Astrocyte of the cerebellum (primary cell): Measurements from ENCODE around the gene SETD1B.

Experiments
- DNase-seq: peaks from one replicate; pipeline ENCODE4 v3.0.0-alpha.2; 2011; ENCODE audit warnings: low read depth
- H3K4me3 ChIP-seq: 2 replicates; pipeline ENCODE4 v1.5.1; 2011; ENCODE audit warnings: mild to moderate bottlenecking, low read depth, low read length, moderate library complexity
- in situ Hi-C: cut with HindIII; loops from 2 replicates; pipeline ENCODE4 v1.10.0; 2017; ENCODE audit warnings: low sequenced_read_pairs
- TF ChIP-seq, protein P1 (sequence below): IDR thresholded peaks from 2 replicates; pipeline ENCODE4 v1.5.1; 2012; ENCODE audit warnings: low read length, low read depth, moderate library complexity, mild to moderate bottlenecking; ENCODE audit errors: missing control alignments

SETD1B gene

GRCh38 chr12:121813951-121814350 lies 10.1 kb downstream of the SETD1B start:
- in situ Hi-C loops, result no loop called here
- TF ChIP-seq, protein P1, sequence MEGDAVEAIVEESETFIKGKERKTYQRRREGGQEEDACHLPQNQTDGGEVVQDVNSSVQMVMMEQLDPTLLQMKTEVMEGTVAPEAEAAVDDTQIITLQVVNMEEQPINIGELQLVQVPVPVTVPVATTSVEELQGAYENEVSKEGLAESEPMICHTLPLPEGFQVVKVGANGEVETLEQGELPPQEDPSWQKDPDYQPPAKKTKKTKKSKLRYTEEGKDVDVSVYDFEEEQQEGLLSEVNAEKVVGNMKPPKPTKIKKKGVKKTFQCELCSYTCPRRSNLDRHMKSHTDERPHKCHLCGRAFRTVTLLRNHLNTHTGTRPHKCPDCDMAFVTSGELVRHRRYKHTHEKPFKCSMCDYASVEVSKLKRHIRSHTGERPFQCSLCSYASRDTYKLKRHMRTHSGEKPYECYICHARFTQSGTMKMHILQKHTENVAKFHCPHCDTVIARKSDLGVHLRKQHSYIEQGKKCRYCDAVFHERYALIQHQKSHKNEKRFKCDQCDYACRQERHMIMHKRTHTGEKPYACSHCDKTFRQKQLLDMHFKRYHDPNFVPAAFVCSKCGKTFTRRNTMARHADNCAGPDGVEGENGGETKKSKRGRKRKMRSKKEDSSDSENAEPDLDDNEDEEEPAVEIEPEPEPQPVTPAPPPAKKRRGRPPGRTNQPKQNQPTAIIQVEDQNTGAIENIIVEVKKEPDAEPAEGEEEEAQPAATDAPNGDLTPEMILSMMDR, result no peak
- no peak for DNase-seq
- H3K4me3 ChIP-seq, result no peak overlapping the region

DNA sequence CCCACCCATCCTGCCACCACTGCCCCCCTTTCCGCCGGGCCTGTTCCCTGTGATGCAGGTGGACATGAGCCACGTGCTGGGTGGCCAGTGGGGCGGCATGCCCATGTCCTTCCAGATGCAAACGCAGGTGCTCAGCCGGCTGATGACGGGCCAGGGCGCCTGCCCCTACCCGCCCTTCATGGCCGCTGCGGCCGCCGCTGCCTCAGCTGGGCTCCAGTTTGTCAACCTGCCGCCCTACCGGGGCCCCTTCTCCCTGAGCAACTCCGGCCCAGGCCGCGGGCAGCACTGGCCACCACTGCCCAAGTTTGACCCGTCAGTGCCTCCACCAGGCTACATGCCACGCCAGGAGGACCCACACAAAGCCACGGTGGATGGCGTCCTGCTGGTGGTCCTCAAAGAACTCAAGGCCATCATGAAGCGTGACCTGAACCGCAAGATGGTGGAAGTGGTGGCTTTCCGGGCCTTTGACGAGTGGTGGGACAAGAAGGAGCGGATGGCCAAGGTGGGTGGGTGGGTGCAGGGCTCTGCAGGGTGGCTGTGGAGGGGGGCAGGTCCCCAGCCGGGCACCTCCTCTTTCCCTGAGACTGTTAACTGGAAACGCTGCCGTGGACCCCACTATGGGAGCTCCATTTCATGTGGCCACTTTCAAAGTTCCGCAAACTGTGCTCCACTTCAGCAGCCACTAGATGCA lies 10.8 kb downstream of the SETD1B start:
- in situ Hi-C loops, result no loop called here
- TF ChIP-seq, protein P1, result no peak
- DNase-seq, result no peak
- no peak overlapping the region for H3K4me3 ChIP-seq

GRCh38 chr12:121815263-121815662 lies 11.5 kb downstream of the SETD1B start:
- in situ Hi-C loops, result no loop called here
- no peak for DNase-seq
- no peak overlapping the region for H3K4me3 ChIP-seq
- TF ChIP-seq, protein P1, result no peak

DNA sequence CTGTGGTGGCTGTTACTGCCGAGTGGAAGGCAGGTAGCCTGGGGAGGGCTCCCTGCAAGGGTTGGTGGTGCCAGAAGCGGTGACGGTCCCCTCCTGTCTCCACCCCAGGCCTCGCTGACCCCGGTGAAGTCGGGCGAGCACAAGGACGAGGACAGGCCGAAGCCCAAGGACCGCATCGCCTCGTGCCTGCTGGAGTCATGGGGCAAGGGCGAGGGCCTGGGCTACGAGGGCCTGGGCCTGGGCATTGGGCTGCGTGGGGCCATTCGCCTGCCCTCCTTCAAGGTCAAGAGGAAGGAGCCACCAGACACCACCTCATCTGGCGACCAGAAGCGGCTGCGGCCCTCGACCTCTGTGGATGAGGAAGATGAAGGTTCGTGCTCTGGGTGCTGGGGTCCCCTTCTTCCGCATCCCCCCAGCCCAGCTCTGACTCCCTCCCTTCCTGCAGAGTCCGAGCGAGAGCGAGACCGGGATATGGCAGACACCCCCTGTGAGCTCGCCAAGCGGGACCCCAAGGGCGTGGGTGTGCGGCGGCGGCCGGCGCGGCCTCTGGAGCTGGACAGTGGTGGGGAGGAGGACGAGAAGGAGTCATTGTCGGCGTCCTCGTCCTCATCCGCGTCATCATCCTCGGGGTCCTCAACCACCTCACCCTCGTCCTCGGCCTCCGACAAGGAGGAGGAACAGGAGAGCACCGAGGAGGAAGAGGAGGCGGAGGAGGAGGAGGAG lies 13.3 kb downstream of the SETD1B start:
- TF ChIP-seq, protein P1, result no peak
- H3K4me3 ChIP-seq, result no peak overlapping the region
- no peak for DNase-seq
- in situ Hi-C loops, result no loop called here

DNA sequence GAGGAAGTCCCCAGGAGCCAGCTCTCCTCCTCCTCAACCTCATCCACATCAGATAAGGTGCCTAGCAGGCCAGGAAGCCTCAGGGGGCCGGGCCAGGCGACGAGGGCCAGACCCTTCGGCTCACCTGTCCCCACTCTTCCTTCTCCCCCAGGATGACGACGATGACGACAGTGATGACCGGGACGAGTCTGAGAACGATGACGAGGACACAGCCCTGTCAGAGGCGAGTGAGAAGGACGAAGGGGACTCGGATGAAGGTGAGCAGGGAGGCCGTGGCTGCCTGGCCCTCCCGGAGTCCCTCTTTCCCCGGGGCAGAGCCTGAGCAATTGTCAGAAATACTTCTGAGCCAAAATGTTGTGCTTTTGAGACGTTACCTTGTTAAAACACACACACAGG lies 13.8 kb downstream of the SETD1B start:
- TF ChIP-seq, protein P1, result no peak
- no peak for DNase-seq
- in situ Hi-C loops, result no loop called here
- H3K4me3 ChIP-seq, result no peak overlapping the region

GRCh38 chr12:121819212-121819949 lies 15.6 kb downstream of the SETD1B start:
- TF ChIP-seq, protein P1, result no peak
- DNase-seq, result no peak
- no peak overlapping the region for H3K4me3 ChIP-seq
- in situ Hi-C loops, result no loop called here
